Caco-2 (cell line): ENCODE results near the gene TSPAN18. TPM values are rescaled to one million over a fixed set of nuclear protein-coding genes. Genes with fewer than 3 reads are reported as not detected.
A peak's percentile ranks its signal among the peaks of the same experiment; 100 is the strongest.

ENCODE experiments used
- BruUV-seq: library from RNA; stranded (reverse); fragments of 400-500 nt; replicated peaks from 2 replicates; lab custom pipeline; 2021; lab: Mats Ljungman, UMichigan
- CTCF ChIA-PET: fragments of 300-600 bp; sonication (Branson Sonifier 250); formaldehyde crosslinking; loops from one replicate; lab custom pipeline; 2022; ENCODE audit warnings: antibody characterized with exemption; lab: Charles Lee
- POLR2A ChIA-PET: fragments of 300-600 bp; sonication (Branson Sonifier 250); formaldehyde crosslinking; loops from one replicate; lab custom pipeline; 2022; ENCODE audit warnings: antibody characterized with exemption; lab: Charles Lee
- DNase-seq, 2 experiments: peaks; one replicate each; pipeline versions ENCODE4 v3.0.0 to v3.0.0-alpha.2; 2020 to 2022
- H3K27me3 ChIP-seq: replicated peaks from 2 replicates; pipeline ENCODE4 v1.6.0; 2011; ENCODE audit warnings: low read length; ENCODE audit not compliant: control insufficient read depth, insufficient read depth
- H3K36me3 ChIP-seq: 2 replicates; pipeline ENCODE4 v1.5.1; 2011; ENCODE audit warnings: low read length; ENCODE audit not compliant: control insufficient read depth, insufficient read depth
- H3K4me1 ChIP-seq: fragments of 250-450 bp; sonication (Bioruptor Pico); 2 replicates; pipeline ENCODE4 v1.5.1; 2020; ENCODE audit warnings: mild to moderate bottlenecking
- H3K4me3 ChIP-seq: 2 replicates; pipeline ENCODE4 v1.5.1; 2011; ENCODE audit warnings: low read depth, mild to moderate bottlenecking, control low read depth, low read length
- H3K9me3 ChIP-seq: fragments of 250-450 bp; sonication (Bioruptor Pico); 2 replicates; pipeline ENCODE4 v1.5.1; 2020; ENCODE audit warnings: mild to moderate bottlenecking, moderate library complexity
- H3K27ac Mint-ChIP-seq: one replicate; pipeline ENCODE4 v1.8.0; 2022; ENCODE audit warnings: mixed read lengths; ENCODE audit not compliant: unreplicated experiment
- H3K27me3 Mint-ChIP-seq: one replicate; pipeline ENCODE4 v1.8.0; 2022; ENCODE audit warnings: mixed read lengths; ENCODE audit not compliant: insufficient read depth, unreplicated experiment
- H3K36me3 Mint-ChIP-seq: one replicate; pipeline ENCODE4 v1.8.0; 2022; ENCODE audit warnings: mild to moderate bottlenecking, mixed read lengths; ENCODE audit not compliant: insufficient read depth, unreplicated experiment
- H3K4me1 Mint-ChIP-seq: one replicate; pipeline ENCODE4 v1.8.0; 2022; ENCODE audit warnings: low read depth, mixed read lengths; ENCODE audit not compliant: unreplicated experiment
- H3K4me3 Mint-ChIP-seq: one replicate; pipeline ENCODE4 v1.8.0; 2022; ENCODE audit warnings: mild to moderate bottlenecking, moderate library complexity, mixed read lengths; ENCODE audit not compliant: unreplicated experiment
- H3K9me3 Mint-ChIP-seq: one replicate; pipeline ENCODE4 v1.8.0; 2022; ENCODE audit warnings: mixed read lengths; ENCODE audit not compliant: unreplicated experiment
- intact Hi-C: fragments of 100-400 bp; cut with micrococcal nuclease; formaldehyde crosslinking; loops from one replicate; pipeline ENCODE4 v1.10.0; 2022; ENCODE audit not compliant: unreplicated experiment
- total RNA-seq: library from RNA; stranded (reverse); gene quantifications from 2 replicates; pipeline ENCODE4 v1.2.3, GENCODE V29; 2022
- TF ChIP-seq, protein P1 (sequence below), 2 experiments: fragments of 200-600 bp in 1 of 2; IDR thresholded peaks; 1 replicate in 1 of 2; 2 replicates in 1 of 2; pipeline versions ENCODE4 v1.5.1 to v1.8.0; 2011 to 2022; ENCODE audit warnings: antibody characterized with exemption in 1 of 2, control low read depth in 1 of 2, inconsistent platforms in 1 of 2, low read depth in 1 of 2, low read length in 1 of 2, mild to moderate bottlenecking in 1 of 2, moderate library complexity in 1 of 2; ENCODE audit not compliant: insufficient read depth in 1 of 2, severe bottlenecking in 1 of 2, unreplicated experiment in 1 of 2

TSPAN18 gene
- total RNA-seq, 1 experiment from 2014 or later, result 7.4 TPM

DNA sequence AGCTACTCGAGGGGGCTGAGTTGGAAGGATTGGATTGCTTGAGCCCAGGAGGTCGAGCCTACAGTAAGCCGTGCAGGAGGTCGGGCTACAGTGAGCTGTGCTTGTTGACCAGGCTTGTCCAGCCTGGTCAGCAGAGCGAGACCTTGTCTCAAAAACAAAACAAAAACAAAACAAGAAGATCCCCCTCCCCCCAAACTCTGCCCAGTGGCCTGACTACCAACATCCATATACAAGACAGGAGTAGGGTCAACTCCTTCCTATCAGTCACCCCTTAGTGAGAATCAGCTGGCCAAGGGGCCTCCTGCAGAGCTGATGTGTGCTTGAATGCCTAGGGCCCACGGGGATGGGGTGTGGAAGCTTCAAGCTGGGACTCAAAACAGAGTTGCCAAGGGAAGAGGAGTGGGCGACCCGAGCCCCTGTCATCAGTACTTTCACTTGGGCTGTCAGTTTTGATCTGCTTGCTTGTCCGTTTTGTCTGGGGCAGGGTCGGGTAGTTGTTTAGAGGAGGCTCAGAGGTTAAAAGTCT lies 942 bp upstream of the TSPAN18 start:
- POLR2A ChIA-PET, result no interaction called here
- H3K36me3 Mint-ChIP-seq, result no peaks in the 10 kb centered on the region
- Histone ChIP-seq H3K36me3 (no peaks in the 10 kb centered on the region), H3K4me3 (no peak overlapping the region), H3K9me3 (no peaks in the 10 kb centered on the region), H3K27me3 (no peaks in the 10 kb centered on the region), H3K4me1 (peaks cover 41% of the 10 kb centered on the region)
- no peak for DNase-seq
- H3K9me3 Mint-ChIP-seq, result no peaks in the 10 kb centered on the region
- intact Hi-C loops, result loop anchor here (5.0 kb wide), 1 partner anchor 104 kb away; no protein-coding TSS in a partner anchor
- H3K27me3 Mint-ChIP-seq, result no peaks in the 10 kb centered on the region
- H3K27ac Mint-ChIP-seq, result peak overlapping the region; percentile 75
- peak overlapping the region; percentile 79 for H3K4me3 Mint-ChIP-seq
- BruUV-seq, result no TSS peak
- TF ChIP-seq, protein P1, sequence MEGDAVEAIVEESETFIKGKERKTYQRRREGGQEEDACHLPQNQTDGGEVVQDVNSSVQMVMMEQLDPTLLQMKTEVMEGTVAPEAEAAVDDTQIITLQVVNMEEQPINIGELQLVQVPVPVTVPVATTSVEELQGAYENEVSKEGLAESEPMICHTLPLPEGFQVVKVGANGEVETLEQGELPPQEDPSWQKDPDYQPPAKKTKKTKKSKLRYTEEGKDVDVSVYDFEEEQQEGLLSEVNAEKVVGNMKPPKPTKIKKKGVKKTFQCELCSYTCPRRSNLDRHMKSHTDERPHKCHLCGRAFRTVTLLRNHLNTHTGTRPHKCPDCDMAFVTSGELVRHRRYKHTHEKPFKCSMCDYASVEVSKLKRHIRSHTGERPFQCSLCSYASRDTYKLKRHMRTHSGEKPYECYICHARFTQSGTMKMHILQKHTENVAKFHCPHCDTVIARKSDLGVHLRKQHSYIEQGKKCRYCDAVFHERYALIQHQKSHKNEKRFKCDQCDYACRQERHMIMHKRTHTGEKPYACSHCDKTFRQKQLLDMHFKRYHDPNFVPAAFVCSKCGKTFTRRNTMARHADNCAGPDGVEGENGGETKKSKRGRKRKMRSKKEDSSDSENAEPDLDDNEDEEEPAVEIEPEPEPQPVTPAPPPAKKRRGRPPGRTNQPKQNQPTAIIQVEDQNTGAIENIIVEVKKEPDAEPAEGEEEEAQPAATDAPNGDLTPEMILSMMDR (IDR thresholded peaks at IDR 0.05; ENCODE audit: insufficient read depth in 1 of 2, low read depth in 1 of 2, low read length in 1 of 2, severe bottlenecking in 1 of 2, unreplicated experiment in 1 of 2), result no peak
- CTCF ChIA-PET, result interaction anchor here (0.6 to 1.1 kb wide), 2 partner anchors 30 to 186 kb away, joined by 3 to 6 read pairs; no protein-coding TSS in a partner anchor
- H3K4me1 Mint-ChIP-seq, result peaks cover 16% of the 10 kb centered on the region

DNA sequence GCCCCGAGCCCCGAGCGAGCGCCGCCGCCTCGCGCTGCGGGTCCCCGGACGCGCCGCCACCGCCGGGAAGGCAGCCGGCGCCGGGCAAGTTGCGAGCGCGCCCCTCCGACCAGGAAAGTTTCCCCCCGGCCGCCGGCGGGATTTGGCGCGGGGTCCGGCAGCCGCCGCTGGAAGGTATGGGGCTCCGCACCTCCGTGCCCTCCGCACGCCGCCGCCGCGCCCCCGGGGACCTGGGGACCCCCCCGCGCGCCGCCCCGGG lies 281 bp downstream of the TSPAN18 start:
- intact Hi-C loops, result loop anchor here (1.0 to 5.0 kb wide), 2 partner anchors 48 to 105 kb away; no protein-coding TSS in a partner anchor
- Histone ChIP-seq H3K9me3 (no peaks in the 10 kb centered on the region), H3K27me3 (no peaks in the 10 kb centered on the region), H3K4me3 (peak overlapping the region; percentile 72), H3K36me3 (no peaks in the 10 kb centered on the region), H3K4me1 (peaks cover 29% of the 10 kb centered on the region)
- CTCF ChIA-PET, result interaction anchor here (0.7 to 1.1 kb wide), 2 partner anchors 165 to 184 kb away, joined by 3 to 5 read pairs; no protein-coding TSS in a partner anchor
- H3K4me3 Mint-ChIP-seq, result no peak overlapping the region
- no peaks in the 10 kb centered on the region for H3K9me3 Mint-ChIP-seq
- POLR2A ChIA-PET, result no interaction called here
- H3K27me3 Mint-ChIP-seq, result no peaks in the 10 kb centered on the region
- no peak overlapping the region for H3K27ac Mint-ChIP-seq
- no peaks in the 10 kb centered on the region for H3K36me3 Mint-ChIP-seq
- H3K4me1 Mint-ChIP-seq, result peaks cover 8% of the 10 kb centered on the region
- DNase-seq, result no peak
- TF ChIP-seq, protein P1 (IDR thresholded peaks at IDR 0.05; ENCODE audit: insufficient read depth in 1 of 2, low read depth in 1 of 2, low read length in 1 of 2, severe bottlenecking in 1 of 2, unreplicated experiment in 1 of 2), result no peak
- no TSS peak for BruUV-seq

DNA sequence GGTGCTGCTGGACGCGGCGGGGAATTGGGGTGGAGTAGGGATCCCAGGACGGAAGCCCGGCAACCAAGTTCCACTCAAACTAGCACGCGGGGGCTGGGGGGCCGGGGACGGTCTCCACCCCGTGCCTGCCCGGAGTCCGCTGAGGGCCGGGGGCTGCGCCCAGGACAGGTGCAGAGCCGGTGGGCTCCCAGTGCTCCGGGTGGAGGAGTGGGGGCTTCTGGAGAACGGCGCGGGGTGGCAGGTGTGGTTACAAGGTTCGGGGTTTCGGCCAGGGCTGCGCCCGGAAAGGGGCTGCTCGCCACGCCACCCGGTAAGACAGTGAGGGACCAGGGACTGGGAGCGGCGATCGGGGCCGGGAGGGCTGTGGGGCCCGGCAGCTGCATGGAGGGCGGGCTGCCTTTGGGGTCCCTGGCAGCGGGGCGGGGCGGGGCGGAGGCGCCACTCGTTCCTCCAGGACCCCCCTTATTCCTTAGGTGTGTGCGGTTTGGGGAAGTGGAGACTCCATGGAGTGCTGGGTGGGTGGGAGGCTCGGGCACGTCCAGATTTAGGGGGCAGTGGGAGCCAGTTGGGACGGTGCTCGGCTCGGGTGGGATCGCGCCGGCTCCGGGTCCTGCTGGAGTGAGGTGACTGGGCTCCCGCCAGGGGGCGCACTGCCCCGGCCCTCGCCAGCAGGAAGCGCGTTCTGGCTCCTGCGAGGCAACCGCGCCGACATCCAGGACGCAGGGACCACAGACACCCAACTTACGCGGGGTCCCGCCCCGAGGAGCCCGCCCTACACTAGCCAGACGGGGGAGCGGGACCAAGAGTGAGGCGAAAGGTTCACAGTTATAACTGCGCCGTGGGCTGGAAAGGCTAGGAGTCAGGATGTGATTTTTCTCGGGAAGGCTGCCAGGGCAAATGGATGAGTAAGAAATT lies 868 bp downstream of the TSPAN18 start:
- Histone ChIP-seq H3K27me3 (no peaks in the 10 kb centered on the region), H3K9me3 (no peaks in the 10 kb centered on the region), H3K4me1 (peaks cover 23% of the 10 kb centered on the region), H3K36me3 (no peaks in the 10 kb centered on the region), H3K4me3 (peak overlapping the region; percentile 72)
- Mint-ChIP-seq H3K36me3 (no peaks in the 10 kb centered on the region), H3K4me3 (peak overlapping the region; percentile 76), H3K4me1 (peaks cover 8% of the 10 kb centered on the region), H3K9me3 (no peaks in the 10 kb centered on the region), H3K27me3 (no peaks in the 10 kb centered on the region), H3K27ac (no peak overlapping the region)
- CTCF ChIA-PET, result interaction anchor here (0.7 to 1.1 kb wide), 2 partner anchors 164 to 184 kb away, joined by 3 to 5 read pairs; no protein-coding TSS in a partner anchor
- DNase-seq, result peak; percentile 83 to 89
- intact Hi-C loops, result loop anchor here (1.0 to 5.0 kb wide), 4 partner anchors 48 to 184 kb away; no protein-coding TSS in a partner anchor
- POLR2A ChIA-PET, result no interaction called here
- TF ChIP-seq, protein P1 (IDR thresholded peaks at IDR 0.05; ENCODE audit: insufficient read depth in 1 of 2, low read depth in 1 of 2, low read length in 1 of 2, severe bottlenecking in 1 of 2, unreplicated experiment in 1 of 2), result peak; percentile 94 to 96
- BruUV-seq, result no TSS peak
